ENCODE results near the gene PRPF8.
A peak's percentile ranks its signal among the peaks of the same experiment; 100 is the strongest.
"Not testable (repeated sequence)": the region's sequence is repeated elsewhere in the genome, so short reads cannot be mapped to it uniquely, and the experiment has no call there.

PRPF8 gene

DNA sequence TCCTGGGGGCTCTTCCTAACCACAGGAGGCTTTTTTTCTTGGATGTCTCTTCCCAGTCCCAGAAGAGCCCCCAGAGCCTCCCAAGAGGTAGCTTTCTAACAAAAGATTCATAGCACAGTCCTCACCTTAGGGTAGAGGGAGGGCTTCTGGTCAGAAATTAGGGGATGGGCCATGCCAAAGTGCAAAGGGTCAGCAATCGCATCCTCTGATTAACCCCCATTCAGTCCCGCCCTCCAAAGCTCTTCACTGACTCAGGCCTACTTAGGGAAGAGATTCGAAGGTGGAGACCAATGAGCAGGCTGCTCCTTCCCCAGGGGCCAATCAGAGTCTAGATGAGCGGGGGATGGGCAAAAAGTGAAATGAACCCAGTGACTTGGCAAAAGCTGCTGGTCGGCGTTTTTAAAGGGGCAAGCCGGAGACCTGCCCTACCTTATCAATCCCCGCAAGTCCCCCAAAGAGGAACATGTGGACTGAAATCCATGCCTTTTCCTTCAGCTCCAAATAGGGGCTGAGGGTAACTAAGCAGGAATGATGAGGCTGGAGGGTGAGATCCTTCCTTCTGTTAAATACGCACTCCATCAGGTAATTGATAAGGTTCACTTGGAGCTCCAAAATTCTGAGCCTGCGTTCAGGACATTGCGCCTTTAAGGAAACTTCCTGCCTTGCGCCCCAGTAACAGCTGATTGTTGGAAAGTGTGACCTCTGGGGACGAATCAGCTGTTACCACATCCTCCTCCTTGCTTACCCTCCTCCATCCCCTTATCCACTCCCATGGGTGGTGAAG is 32.4 kb upstream of the PRPF8 start:
- DNase-seq: peak; percentile 50 to 97 (median 90)

DNA sequence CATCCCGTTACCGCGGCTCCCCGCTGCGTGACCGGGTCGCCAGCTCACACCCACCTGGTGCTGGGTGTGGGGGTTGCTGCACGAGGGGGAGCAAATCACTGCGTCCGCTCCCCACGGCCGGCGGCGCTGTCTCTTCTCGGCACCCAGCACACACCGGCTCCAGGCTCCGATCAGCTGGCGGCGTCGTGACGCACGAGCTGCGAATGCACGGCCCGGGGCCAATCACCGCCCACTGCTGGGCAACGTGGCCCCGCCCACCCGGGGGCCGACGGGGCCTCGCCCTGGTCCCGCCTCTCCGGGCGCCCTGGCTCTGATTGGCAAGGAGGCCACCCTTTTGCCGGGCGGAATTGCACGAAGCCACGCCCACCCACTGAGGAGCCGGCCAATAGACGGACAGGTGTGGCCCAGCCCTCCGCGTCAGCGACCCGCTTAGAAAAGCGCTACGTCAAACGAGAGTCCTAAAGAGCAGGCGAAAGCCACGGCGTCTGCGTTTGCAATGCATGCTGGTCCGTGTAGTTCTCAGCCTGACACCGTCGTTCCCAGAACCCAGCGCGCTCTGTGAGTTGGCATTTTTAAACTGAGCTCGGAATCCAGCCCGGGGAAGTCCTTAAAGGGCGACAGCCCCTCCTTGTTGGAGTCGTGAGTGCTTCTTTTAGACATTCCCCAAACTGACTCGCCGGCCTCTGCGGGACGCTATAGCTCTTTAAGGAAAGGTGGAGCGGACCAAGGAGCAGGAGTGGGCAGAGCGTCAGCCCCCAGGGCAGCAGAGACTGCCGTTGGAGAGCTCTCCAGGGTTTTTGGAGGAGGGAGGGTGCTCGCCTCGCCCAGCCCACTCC is 31.6 kb upstream of the PRPF8 start:
- peak; percentile 89 to 100 (median 100) for DNase-seq

DNA sequence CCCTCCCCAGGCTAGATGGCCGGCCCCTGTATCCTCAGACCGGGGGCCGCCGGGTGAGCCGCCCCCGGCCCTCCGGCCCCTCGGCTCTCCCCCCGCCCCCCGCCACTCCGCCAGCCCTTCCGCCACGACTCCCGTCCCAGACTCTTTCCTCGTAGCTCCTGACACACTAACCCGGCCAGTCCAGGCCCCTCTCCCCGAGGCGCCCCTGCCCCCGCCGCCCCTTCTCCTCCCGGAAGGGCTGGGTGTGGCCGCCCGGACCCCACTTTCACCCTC is 31.1 kb upstream of the PRPF8 start:
- DNase-seq: no peak

GRCh38 chr17:1714980-1715802 is 30.5 kb upstream of the PRPF8 start:
- peak in 25 of 58 donors; percentile 29 to 80 (median 47) for DNase-seq

DNA sequence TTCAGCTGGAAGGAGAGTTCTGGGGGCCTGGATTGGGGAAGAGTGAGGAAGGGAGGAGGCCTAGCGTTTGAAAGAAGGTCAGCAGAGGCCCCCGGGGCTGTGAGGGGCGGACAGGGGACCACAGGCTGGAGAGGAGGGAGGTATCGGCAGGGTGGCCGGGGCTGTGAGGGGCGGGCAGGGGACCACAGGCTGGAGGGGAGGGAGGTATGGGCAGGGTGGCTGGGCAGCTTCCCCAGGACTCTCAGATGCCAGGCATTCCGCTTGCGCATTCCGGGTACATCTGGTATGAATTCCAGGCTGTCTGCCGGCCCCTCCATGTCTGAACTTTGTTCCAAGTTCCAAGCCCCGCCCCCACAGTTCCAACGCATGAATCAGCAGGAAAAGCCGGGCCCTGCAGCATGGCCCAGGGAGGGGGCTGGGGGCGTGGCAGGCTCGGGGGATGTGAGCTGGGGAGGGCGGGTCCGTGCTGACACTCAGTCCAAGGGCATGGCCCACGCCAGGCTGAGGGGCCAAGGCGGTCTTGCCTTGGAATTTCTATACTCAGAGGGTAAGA is 29.8 kb upstream of the PRPF8 start:
- DNase-seq: peak in 54 of 58 donors; percentile 14 to 86 (median 68)

DNA sequence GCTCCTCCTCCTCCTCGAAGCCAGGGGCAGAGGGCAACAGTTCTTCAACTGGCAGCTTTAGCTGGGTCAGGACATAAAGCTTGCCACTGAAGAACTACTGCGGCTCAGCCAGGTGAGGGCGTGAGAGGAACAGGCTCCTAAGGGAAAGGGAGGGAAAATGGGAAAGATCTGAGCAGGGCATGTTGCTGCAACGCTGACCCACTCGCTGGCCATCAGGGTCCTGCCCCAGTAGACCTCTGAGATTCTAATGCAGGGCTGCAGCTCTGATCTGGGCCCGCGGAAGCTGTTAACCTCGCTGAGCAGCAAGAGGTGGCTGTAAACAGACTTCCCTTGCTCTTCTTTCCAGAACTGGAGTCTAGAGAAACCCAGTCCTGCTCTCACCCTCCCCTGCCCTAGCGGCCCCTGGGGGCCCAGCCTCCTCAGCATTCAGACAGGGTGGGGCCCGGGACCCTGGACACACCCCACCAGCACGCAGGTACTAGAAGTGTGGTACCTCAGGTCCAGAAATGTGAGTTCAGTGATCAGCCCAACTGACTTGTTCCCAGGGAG is 29.3 kb upstream of the PRPF8 start:
- no peak for DNase-seq

- DNase-seq: no peak
Observed at GRCh38 chr17:1713160-1713877, 28.7 kb upstream of the PRPF8 start.

GRCh38 chr17:1712271-1712670 is 27.6 kb upstream of the PRPF8 start:
- no peak for DNase-seq

DNA sequence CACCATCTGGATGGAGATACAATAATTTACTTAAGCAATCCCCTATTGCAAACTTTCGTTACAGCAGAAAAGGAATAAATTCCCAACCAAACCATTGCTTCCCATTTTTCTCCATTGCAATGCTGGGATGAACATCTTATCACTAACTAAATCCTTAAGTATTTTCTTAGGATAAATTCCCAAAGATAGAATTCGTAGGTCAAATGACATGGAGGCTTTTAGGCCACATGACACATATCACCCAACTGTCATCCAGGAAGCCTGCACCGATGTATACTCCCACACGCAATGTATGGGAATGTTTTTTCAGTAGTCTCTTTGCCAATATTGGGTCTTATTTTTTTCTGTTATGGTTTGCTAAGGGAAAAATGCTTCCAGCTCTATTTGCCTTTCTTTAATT is 27.1 kb upstream of the PRPF8 start:
- DNase-seq: no peak

DNA sequence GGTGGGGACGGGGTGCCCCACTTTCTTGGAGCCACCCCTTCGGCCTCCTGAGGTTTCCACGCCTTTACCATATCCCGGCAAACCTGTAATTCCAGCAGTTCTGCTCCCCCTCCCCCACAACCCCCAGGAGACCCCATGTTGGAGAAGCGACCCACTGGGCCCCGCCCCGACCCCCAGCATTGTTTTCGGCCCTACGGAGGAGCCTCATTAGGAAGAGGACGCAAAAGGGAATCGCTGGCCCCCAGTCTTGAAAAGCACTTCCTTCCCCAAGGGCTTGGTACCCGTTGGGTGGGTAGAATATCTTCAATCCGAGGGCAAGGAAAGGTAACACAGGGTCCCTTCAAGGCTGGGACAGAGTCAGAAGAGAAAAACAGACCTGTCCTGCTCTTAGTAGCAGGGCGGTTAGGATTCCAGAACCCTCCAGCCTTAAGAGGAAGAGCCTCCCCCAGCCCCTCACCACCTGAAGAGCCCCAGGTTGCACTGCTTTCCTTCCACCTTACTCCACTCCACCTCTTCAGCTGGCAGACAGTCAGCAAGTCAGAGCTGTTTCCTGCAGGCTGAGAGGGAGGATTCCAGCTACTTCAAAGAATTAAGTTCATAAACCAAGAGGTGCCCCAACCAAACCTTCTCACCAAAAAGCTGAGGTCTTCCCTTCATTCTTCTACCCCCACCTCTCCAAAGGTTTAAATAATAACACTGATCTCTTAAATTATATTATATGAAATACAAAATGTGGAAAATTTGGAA is 26.3 kb upstream of the PRPF8 start:
- DNase-seq: no peak

DNA sequence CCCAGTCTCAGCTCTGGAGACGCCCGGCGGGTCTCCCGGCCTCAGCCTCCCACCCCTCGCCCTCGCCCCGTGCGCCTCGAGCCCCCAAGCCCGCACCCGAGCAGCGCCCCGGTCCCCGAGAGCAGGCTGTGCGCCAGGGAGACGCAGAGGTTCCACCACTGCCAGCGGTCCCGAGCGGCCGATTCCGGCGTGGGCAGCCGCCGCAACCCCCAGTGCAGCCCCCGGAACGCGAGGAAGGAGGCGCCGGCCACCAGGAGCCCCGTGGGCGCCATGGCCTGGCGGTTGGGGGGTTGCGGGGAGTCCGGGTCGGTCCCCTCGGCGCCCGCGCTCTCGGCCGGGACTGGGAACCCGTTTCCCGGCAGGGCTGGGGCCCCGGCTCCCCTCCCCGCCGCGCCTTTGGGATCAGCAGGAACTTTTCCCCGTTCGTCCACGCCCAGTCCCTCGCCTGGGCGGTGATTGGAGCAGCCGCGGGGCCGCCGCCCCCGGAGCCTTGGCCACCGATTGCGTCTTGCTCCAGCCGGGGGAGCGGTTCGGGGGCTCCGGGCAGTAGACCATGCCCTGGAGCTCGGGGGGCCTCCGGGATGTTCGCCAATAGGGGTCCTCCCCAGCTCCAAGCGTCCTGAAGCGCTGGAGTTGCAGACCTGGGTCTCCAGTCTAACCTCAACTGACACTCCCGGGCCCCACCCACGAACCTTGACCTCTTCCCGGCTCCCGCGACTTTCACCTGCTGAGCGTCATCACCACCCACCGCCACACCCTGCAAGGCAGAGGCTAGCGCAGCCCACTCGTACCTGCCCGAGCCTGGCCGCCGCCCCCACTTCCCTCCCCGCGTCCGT is 25.5 kb upstream of the PRPF8 start, which contains the start of gene TLCD2:
TLCD2 (minus strand) TSS at position 407 of the 836 bp plus-strand sequence; CDS start at position 272, 135 bp downstream.
- DNase-seq: peak in 9 of 58 donors; percentile 11 to 34 (median 21)

- DNase-seq: no peak
Observed at GRCh38 chr17:1709403-1709951, 24.8 kb upstream of the PRPF8 start.

DNA sequence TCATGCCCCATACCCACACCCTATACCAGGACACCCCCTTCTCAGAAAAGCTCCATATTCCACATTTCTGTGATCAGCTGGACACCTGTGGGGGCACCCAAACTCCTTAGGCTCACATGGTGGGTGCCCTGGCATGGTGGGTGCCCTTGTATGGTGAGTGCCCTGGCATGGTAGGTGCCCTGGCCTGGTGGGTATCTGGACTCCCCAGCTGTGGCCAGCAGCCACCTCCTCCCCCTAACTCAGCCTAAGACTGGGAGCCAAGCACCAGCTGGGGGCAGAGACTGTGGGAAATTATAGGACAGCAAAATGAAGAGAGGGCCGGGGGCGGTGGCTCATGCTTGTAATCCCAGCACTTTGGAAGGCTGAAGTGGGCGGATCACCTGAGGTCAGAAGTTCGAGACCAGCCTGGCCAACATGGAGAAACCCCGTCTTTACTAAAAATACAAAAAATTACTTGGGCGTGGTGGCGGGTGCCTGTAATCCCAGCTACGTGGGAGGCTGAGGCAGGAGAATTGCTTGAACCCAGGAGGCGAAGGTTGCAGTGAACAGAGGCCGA is 24.2 kb upstream of the PRPF8 start:
- DNase-seq: not testable (repeated sequence)

GRCh38 chr17:1707107-1707506 is 22.4 kb upstream of the PRPF8 start:
- no peak for DNase-seq

- DNase-seq: no peak
Observed at GRCh38 chr17:1705004-1705403, 20.3 kb upstream of the PRPF8 start.

DNA sequence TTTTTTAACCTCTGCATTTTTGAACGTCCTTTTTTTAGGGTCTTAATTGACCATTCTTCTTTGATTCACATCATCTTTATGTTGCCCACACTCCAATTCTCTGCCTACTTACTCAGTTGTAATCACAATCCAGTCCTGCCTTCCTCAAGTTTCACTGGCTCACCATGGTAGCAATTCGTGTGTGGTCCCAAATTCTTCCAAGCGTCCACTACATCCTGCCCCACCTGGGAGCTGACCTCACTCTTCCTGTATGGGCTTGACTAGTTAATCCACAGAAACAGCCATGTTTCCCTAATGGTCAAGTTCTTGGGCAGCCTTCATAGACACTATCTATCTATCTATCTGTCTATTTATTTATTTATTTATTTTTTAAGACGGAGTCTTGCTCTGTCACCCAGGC is 18.4 kb upstream of the PRPF8 start:
- no peak for DNase-seq

DNA sequence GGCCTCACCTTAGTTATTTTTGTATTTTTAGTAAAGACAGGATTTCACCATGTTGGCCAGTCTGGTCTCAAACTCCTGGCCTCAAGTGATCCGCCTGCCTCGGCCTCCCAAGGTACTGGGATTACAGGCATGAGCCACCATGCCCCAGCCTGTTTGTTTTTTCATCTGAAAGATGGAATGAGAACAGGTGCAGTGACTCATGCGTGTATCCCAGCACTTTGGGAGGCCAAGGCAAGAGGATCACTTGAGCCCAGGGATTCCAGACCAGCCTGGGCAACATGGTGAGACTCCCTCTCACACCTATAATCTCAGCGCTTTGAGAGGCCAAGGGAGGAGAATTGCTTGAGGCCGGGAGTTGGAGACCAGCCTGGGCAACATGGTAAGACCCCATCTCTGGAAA is 15.2 kb upstream of the PRPF8 start:
- not testable (repeated sequence) for DNase-seq

GRCh38 chr17:1697681-1698080 is 13.0 kb upstream of the PRPF8 start:
- DNase-seq: no peak

Data from anterior cingulate cortex (tissue), 58 donors.